HT1080 (cell line): ENCODE results near the gene SEZ6L2. TPM values are rescaled to one million over a fixed set of nuclear protein-coding genes. Genes with fewer than 3 reads are reported as not detected.
A peak's percentile ranks its signal among the peaks of the same experiment; 100 is the strongest.
"Not testable (repeated sequence)": the region's sequence is repeated elsewhere in the genome, so short reads cannot be mapped to it uniquely, and the experiment has no call there.

Experiments used
- DNase-seq: peaks from one replicate; pipeline ENCODE4 v3.0.0-alpha.2; 2015; ENCODE audit warnings: low read depth
- total RNA-seq: library from RNA; depleted of rRNA; stranded (reverse); fragments of >200 nt; shearing (Covaris generic); gene quantifications from 2 replicates; pipeline ENCODE4 v1.2.3, GENCODE V29; 2014

SEZ6L2 gene
- total RNA-seq, 1 experiment from 2014 or later, result 2.6 TPM

GRCh38 chr16:29858149-29858849 is 41.1 kb downstream of the SEZ6L2 start:
- DNase-seq, result no peak

- peak; percentile 52 for DNase-seq
Measured at GRCh38 chr16:29857133-29857760, 42.1 kb downstream of the SEZ6L2 start.

GRCh38 chr16:29854520-29855100 is 44.7 kb downstream of the SEZ6L2 start:
- no peak for DNase-seq

GRCh38 chr16:29852654-29853053 is 46.7 kb downstream of the SEZ6L2 start:
- no peak for DNase-seq

GRCh38 chr16:29850998-29851397 is 48.4 kb downstream of the SEZ6L2 start:
- no peak for DNase-seq

- DNase-seq, result no peak
Measured at GRCh38 chr16:29849505-29849904, 49.8 kb downstream of the SEZ6L2 start.

GRCh38 chr16:29848420-29849297 is 50.7 kb downstream of the SEZ6L2 start:
- peak; percentile 42 for DNase-seq

GRCh38 chr16:29845656-29846055 is 53.7 kb downstream of the SEZ6L2 start:
- no peak for DNase-seq

- no peak for DNase-seq
Measured at GRCh38 chr16:29844575-29845331, 54.6 kb downstream of the SEZ6L2 start.

- DNase-seq, result no peak
Measured at GRCh38 chr16:29843931-29844330, 55.4 kb downstream of the SEZ6L2 start.

- DNase-seq, result no peak
Measured at GRCh38 chr16:29842732-29843346, 56.5 kb downstream of the SEZ6L2 start.

- no peak for DNase-seq
Measured at GRCh38 chr16:29841631-29842030, 57.7 kb downstream of the SEZ6L2 start.

GRCh38 chr16:29840240-29840639 is 59.1 kb downstream of the SEZ6L2 start:
- DNase-seq, result no peak

GRCh38 chr16:29839822-29840221 is 59.5 kb downstream of the SEZ6L2 start:
- DNase-seq, result no peak

- no peak for DNase-seq
Measured at GRCh38 chr16:29837841-29838240, 61.5 kb downstream of the SEZ6L2 start.

- no peak for DNase-seq
Measured at GRCh38 chr16:29836623-29837022, 62.7 kb downstream of the SEZ6L2 start.

GRCh38 chr16:29835926-29836325 is 63.4 kb downstream of the SEZ6L2 start:
- no peak for DNase-seq

GRCh38 chr16:29834079-29834478 is 65.3 kb downstream of the SEZ6L2 start:
- DNase-seq, result no peak

GRCh38 chr16:29833219-29833618 is 66.1 kb downstream of the SEZ6L2 start:
- DNase-seq, result not testable (repeated sequence)

- no peak for DNase-seq
Measured at GRCh38 chr16:29831490-29831889, 67.9 kb downstream of the SEZ6L2 start.

- DNase-seq, result no peak
Measured at GRCh38 chr16:29830774-29831173, 68.6 kb downstream of the SEZ6L2 start.
